HEK293T (cell line): ENCODE data around the gene ANTXR1.

Experiments
- FOXA1 ChIP-seq: fragments of 450-650 bp; IDR thresholded peaks from 2 replicates; pipeline ENCODE4 v1.6.1; 2016; ENCODE audit warnings: mild to moderate bottlenecking
- FOXM1 ChIP-seq: fragments of 450-650 bp; IDR thresholded peaks from 2 replicates; pipeline ENCODE4 v1.6.1; 2017; ENCODE audit warnings: mild to moderate bottlenecking, borderline replicate concordance
- NFRKB ChIP-seq: fragments of 450-650 bp; IDR thresholded peaks from 2 replicates; pipeline ENCODE4 v1.6.1; 2016; ENCODE audit warnings: mild to moderate bottlenecking, moderate library complexity
- SP1 ChIP-seq: fragments of 450-650 bp; IDR thresholded peaks from 2 replicates; pipeline ENCODE4 v1.6.1; 2017

GRCh38 chr2:69255760-69256159 lies 242.8 kb downstream of the ANTXR1 start:
- TF ChIP-seq FOXM1 = no peak
- TF ChIP-seq FOXA1 = no peak
- TF ChIP-seq NFRKB = no peak
- TF ChIP-seq SP1 = no peak
